Vagina (tissue), 2 donors: Measurements from ENCODE around the gene SMARCD3. TPM values are rescaled to one million over a fixed set of nuclear protein-coding genes. Genes with fewer than 3 reads are reported as not detected.

Experiments used
- DNase-seq, 2 donors: peaks; one replicate each; pipeline ENCODE4 v3.0.0-alpha.2; 2017; ENCODE audit errors: extremely low spot score in 2 of 2
- H3K27ac ChIP-seq: fragments of 200-600 bp; sonication (generic); one replicate; pipeline ENCODE4 v1.5.1; 2019
- H3K27me3 ChIP-seq: fragments of 200-600 bp; sonication (generic); one replicate; pipeline ENCODE4 v1.5.1; 2019
- H3K36me3 ChIP-seq, 2 donors: fragments of 200-600 bp; sonication (generic); one replicate each; pipeline ENCODE4 v1.5.1; 2017 to 2019
- H3K4me1 ChIP-seq: fragments of 200-600 bp; sonication (generic); one replicate; pipeline ENCODE4 v1.5.1; 2019
- H3K4me3 ChIP-seq, 2 donors: fragments of 200-600 bp; sonication (generic); 1 replicate in 1 of 2; 2 replicates in 1 of 2; pipeline ENCODE4 v1.5.1; 2016 to 2019
- H3K9me3 ChIP-seq: fragments of 200-600 bp; sonication (generic); one replicate; pipeline ENCODE4 v1.5.1; 2019
- POLR2A ChIP-seq, 2 donors: fragments of 450-650 bp; IDR thresholded peaks; one replicate each; pipeline ENCODE4 v1.6.1; 2017; ENCODE audit warnings: antibody characterized with exemption in 2 of 2, mild to moderate bottlenecking in 2 of 2, moderate library complexity in 2 of 2
- POLR2AphosphoS5 ChIP-seq, 2 donors: sonication (generic); formaldehyde crosslinking; IDR thresholded peaks; one replicate each; pipeline ENCODE4 v1.9.0; 2017; ENCODE audit warnings: antibody characterized with exemption in 2 of 2, mild to moderate bottlenecking in 2 of 2, low read depth in 1 of 2; ENCODE audit not compliant: insufficient read depth in 1 of 2
- intact Hi-C: fragments of 100-400 bp; cut with DNase I; formaldehyde crosslinking; loops from one replicate; pipeline ENCODE4 v1.15.1; 2023
- total RNA-seq: library from RNA; depleted of rRNA; stranded (reverse); fragments of >200 nt; gene quantifications from one replicate; pipeline ENCODE4 v1.2.3, GENCODE V29; 2016
- TF ChIP-seq, protein P1 (sequence below), 3 experiments: fragments of 450-650 bp in 2 of 3; fragments of 200-600 bp in 1 of 3; sonication (generic) in 1 of 3; IDR thresholded peaks; one replicate each; pipeline ENCODE4 v1.5.1; 2017 to 2019; ENCODE audit warnings: antibody characterized with exemption in 3 of 3, mild to moderate bottlenecking in 2 of 3, moderate library complexity in 2 of 3

SMARCD3 gene
- total RNA-seq, 1 donor from 2014 or later, result 39.8 TPM

DNA sequence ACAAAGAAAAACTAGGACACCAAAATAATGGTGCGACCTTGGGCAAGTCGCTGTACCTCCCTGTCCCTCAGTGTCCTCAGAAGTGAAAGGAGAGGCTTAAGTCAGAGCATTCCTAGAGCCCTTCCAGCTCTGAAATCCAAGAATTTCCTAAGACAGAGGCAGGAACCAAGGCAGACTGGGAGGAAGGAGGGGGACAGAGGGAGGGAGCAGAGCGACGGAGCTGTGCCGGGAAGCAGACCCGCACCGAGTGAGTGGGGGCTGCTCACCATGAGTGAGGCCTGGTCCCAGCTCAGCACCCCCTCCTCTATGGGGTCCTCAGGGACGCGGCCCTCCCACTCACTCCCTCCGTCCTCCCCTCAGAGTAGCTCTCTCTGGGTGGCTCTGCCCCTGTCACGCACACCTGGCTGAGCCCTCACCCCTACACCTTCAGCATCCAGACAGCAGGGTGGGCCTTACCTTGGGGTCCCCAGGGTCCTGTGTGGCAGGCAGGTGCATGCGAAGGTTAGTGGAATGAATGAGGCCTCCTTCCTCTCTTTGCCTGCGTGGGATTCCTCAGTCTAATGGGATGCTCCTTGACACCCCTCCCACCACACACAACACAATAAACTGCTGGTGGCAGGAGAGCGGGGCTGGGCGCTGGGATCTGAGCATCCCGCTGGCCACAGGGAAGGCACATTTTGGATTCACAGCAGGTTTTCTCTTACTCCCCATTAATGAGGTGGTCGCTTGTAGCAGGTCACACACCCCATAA is 4.6 kb upstream of the SMARCD3 start:
- Histone ChIP-seq H3K9me3 (no peaks in the 10 kb centered on the region), H3K4me1 (peaks cover 36% of the 10 kb centered on the region), H3K27ac (peak overlapping the region; percentile 94), H3K36me3 (no peaks in the 10 kb centered on the region), H3K27me3 (no peaks in the 10 kb centered on the region), H3K4me3 (peak overlapping the region; percentile 61 to 69)
- peak in 1 of 2 donors; percentile 21 for TF ChIP-seq POLR2A (IDR thresholded peaks at IDR 0.05)
- TF ChIP-seq, protein P1, sequence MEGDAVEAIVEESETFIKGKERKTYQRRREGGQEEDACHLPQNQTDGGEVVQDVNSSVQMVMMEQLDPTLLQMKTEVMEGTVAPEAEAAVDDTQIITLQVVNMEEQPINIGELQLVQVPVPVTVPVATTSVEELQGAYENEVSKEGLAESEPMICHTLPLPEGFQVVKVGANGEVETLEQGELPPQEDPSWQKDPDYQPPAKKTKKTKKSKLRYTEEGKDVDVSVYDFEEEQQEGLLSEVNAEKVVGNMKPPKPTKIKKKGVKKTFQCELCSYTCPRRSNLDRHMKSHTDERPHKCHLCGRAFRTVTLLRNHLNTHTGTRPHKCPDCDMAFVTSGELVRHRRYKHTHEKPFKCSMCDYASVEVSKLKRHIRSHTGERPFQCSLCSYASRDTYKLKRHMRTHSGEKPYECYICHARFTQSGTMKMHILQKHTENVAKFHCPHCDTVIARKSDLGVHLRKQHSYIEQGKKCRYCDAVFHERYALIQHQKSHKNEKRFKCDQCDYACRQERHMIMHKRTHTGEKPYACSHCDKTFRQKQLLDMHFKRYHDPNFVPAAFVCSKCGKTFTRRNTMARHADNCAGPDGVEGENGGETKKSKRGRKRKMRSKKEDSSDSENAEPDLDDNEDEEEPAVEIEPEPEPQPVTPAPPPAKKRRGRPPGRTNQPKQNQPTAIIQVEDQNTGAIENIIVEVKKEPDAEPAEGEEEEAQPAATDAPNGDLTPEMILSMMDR (IDR thresholded peaks at IDR 0.05), result no peak
- intact Hi-C loops, result no loop called here
- no peak for DNase-seq

- Histone ChIP-seq H3K9me3 (no peaks in the 10 kb centered on the region), H3K36me3 (no peaks in the 10 kb centered on the region), H3K4me3 (peak overlapping the region; percentile 61 to 69), H3K27ac (peak overlapping the region; percentile 94), H3K4me1 (peaks cover 42% of the 10 kb centered on the region), H3K27me3 (no peaks in the 10 kb centered on the region)
- intact Hi-C loops, result no loop called here
- TF ChIP-seq, protein P1 (IDR thresholded peaks at IDR 0.05), result no peak
- no peak for TF ChIP-seq POLR2AphosphoS5 (IDR thresholded peaks at IDR 0.05; ENCODE audit: insufficient read depth in 1 of 2, low read depth in 1 of 2)
- no peak for TF ChIP-seq POLR2A (IDR thresholded peaks at IDR 0.05)
- no peak for DNase-seq
Observed at GRCh38 chr7:151252561-151252835, 4.0 kb upstream of the SMARCD3 start.

GRCh38 chr7:151251689-151252560 is 3.4 kb upstream of the SMARCD3 start:
- Histone ChIP-seq H3K36me3 (no peaks in the 10 kb centered on the region), H3K4me1 (peaks cover 48% of the 10 kb centered on the region), H3K27me3 (no peaks in the 10 kb centered on the region), H3K9me3 (no peaks in the 10 kb centered on the region), H3K4me3 (peak overlapping the region; percentile 61 to 69), H3K27ac (peak overlapping the region; percentile 94)
- intact Hi-C loops, result loop anchor here (2.0 kb wide), 1 partner anchor 705 kb away; the partner anchor contains the start of gene GALNTL5
- DNase-seq, result no peak
- TF ChIP-seq, protein P1 (IDR thresholded peaks at IDR 0.05), result no peak
- TF ChIP-seq POLR2AphosphoS5 (IDR thresholded peaks at IDR 0.05; ENCODE audit: insufficient read depth in 1 of 2, low read depth in 1 of 2), result peak in 1 of 2 donors; percentile 78
- TF ChIP-seq POLR2A (IDR thresholded peaks at IDR 0.05), result peak in 1 of 2 donors; percentile 30

GRCh38 chr7:151251328-151251688 is 2.8 kb upstream of the SMARCD3 start:
- Histone ChIP-seq H3K4me3 (peak overlapping the region; percentile 61 to 69), H3K27me3 (no peaks in the 10 kb centered on the region), H3K4me1 (peaks cover 54% of the 10 kb centered on the region), H3K36me3 (no peaks in the 10 kb centered on the region), H3K27ac (peak overlapping the region; percentile 94), H3K9me3 (no peaks in the 10 kb centered on the region)
- TF ChIP-seq, protein P1 (IDR thresholded peaks at IDR 0.05), result no peak
- TF ChIP-seq POLR2A (IDR thresholded peaks at IDR 0.05) (no peak), POLR2AphosphoS5 (IDR thresholded peaks at IDR 0.05; ENCODE audit: insufficient read depth in 1 of 2, low read depth in 1 of 2) (no peak)
- intact Hi-C loops, result loop anchor here (2.0 kb wide), 1 partner anchor 705 kb away; the partner anchor contains the start of gene GALNTL5
- DNase-seq, result no peak
